ENCODE data around the gene FYN. TPM values are rescaled to one million over a fixed set of nuclear protein-coding genes. Genes with fewer than 3 reads are reported as not detected.

FYN gene
- total RNA-seq, 1 experiment from 2014 or later: 37.8 TPM

GRCh38 chr6:111885373-111886027, 12.2 kb upstream of the FYN start:
- no TSS peak for BruUV-seq (replicated peaks)
- Mint-ChIP-seq H3K9me3 (ENCODE audit: unreplicated experiment) (peaks cover 9% of the 10 kb centered on the region), H3K4me1 (ENCODE audit: insufficient read depth, unreplicated experiment) (peaks cover under 1% of the 10 kb centered on the region), H3K4me3 (ENCODE audit: unreplicated experiment) (no peak overlapping the region), H3K27ac (ENCODE audit: low read depth, unreplicated experiment) (no peak overlapping the region), H3K36me3 (ENCODE audit: insufficient read depth, unreplicated experiment) (no peaks in the 10 kb centered on the region), H3K27me3 (ENCODE audit: insufficient read depth, unreplicated experiment) (no peaks in the 10 kb centered on the region)
- POLR2A ChIA-PET: no interaction called here
- no peak for DNase-seq (ENCODE audit: unreplicated experiment)
- TF ChIP-seq, protein P1, sequence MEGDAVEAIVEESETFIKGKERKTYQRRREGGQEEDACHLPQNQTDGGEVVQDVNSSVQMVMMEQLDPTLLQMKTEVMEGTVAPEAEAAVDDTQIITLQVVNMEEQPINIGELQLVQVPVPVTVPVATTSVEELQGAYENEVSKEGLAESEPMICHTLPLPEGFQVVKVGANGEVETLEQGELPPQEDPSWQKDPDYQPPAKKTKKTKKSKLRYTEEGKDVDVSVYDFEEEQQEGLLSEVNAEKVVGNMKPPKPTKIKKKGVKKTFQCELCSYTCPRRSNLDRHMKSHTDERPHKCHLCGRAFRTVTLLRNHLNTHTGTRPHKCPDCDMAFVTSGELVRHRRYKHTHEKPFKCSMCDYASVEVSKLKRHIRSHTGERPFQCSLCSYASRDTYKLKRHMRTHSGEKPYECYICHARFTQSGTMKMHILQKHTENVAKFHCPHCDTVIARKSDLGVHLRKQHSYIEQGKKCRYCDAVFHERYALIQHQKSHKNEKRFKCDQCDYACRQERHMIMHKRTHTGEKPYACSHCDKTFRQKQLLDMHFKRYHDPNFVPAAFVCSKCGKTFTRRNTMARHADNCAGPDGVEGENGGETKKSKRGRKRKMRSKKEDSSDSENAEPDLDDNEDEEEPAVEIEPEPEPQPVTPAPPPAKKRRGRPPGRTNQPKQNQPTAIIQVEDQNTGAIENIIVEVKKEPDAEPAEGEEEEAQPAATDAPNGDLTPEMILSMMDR (IDR thresholded peaks at IDR 0.05; ENCODE audit: unreplicated experiment): no peak
- CTCF ChIA-PET: no interaction called here
- intact Hi-C loops (cut with micrococcal nuclease): no loop called here

DNA sequence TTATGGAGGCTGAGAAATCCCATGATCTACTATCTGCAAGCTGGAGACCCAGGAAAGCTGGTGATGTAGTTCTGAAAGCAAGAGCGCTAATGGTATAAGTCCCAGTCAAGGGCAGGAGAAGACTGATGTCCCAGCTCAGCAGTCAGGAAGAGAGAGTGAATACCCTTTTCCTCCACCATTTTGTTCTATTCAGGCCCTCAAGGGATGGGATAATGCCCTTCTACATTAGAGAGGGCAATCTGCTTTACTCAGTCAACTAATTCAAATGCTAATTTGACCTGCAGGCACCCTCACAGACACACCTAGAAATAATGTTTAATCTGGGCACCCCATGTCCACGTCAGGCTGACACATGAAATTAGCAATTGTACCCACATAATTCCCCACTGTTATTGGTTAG, 10.8 kb upstream of the FYN start:
- H3K4me1 Mint-ChIP-seq (ENCODE audit: insufficient read depth, unreplicated experiment): peaks cover 6% of the 10 kb centered on the region
- no peak overlapping the region for H3K4me3 Mint-ChIP-seq (ENCODE audit: unreplicated experiment)
- no peak for DNase-seq (ENCODE audit: unreplicated experiment)
- TF ChIP-seq, protein P1 (IDR thresholded peaks at IDR 0.05; ENCODE audit: unreplicated experiment): no peak
- H3K27ac Mint-ChIP-seq (ENCODE audit: low read depth, unreplicated experiment): no peak overlapping the region
- peaks cover 6% of the 10 kb centered on the region for H3K36me3 Mint-ChIP-seq (ENCODE audit: insufficient read depth, unreplicated experiment)
- POLR2A ChIA-PET: no interaction called here
- CTCF ChIA-PET: no interaction called here
- H3K27me3 Mint-ChIP-seq (ENCODE audit: insufficient read depth, unreplicated experiment): no peaks in the 10 kb centered on the region
- intact Hi-C loops (cut with micrococcal nuclease): no loop called here
- peaks cover 9% of the 10 kb centered on the region for H3K9me3 Mint-ChIP-seq (ENCODE audit: unreplicated experiment)
- BruUV-seq (replicated peaks): no TSS peak

DNA sequence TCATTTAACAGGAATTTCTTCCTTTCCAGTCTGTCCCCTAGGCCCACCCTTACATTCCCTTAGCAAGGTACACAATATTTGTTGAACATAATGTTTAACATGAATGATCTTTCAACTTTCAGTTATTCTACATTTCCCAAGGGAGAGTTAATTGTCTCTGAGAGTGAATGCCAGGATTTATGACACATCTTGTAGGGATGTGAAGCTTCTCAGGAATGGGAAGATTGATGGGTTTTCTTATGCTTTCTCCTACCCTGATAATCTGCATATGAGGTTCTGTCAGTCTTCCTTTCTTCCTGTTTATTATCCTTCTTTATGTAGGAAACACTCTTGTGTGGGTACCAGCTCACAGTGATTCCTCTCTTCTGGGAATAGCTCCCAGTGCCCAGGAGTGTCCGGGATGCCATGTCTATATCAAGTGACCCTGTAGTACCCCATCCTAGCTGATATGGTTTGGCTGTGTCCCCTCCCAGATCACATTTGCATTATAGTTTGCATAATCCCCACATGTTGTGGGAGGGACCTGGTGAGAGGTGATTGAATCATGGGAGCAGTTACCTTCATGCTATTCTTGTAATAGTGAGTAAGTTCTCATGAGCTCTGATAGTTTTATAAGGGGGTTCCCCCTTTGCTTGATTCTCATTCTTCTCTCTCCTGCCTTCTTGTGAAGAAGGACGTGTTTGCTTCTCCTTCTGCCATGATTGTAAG, 7.1 kb upstream of the FYN start:
- H3K36me3 Mint-ChIP-seq (ENCODE audit: insufficient read depth, unreplicated experiment): peaks cover 6% of the 10 kb centered on the region
- H3K4me1 Mint-ChIP-seq (ENCODE audit: insufficient read depth, unreplicated experiment): peaks cover 6% of the 10 kb centered on the region
- TF ChIP-seq, protein P1 (IDR thresholded peaks at IDR 0.05; ENCODE audit: unreplicated experiment): no peak
- no peak overlapping the region for H3K27ac Mint-ChIP-seq (ENCODE audit: low read depth, unreplicated experiment)
- ChIA-PET POLR2A (no interaction called here), CTCF (interaction anchor here (0.6 to 1.4 kb wide), 2 partner anchors 66 to 163 kb away, joined by 4 read pairs; no protein-coding TSS in a partner anchor)
- peaks cover 9% of the 10 kb centered on the region for H3K27me3 Mint-ChIP-seq (ENCODE audit: insufficient read depth, unreplicated experiment)
- DNase-seq (ENCODE audit: unreplicated experiment): peak; percentile 11
- peaks cover 2% of the 10 kb centered on the region for H3K9me3 Mint-ChIP-seq (ENCODE audit: unreplicated experiment)
- intact Hi-C loops (cut with micrococcal nuclease): no loop called here
- BruUV-seq (replicated peaks): no TSS peak
- no peak overlapping the region for H3K4me3 Mint-ChIP-seq (ENCODE audit: unreplicated experiment)

GRCh38 chr6:111875741-111876140, 2.5 kb upstream of the FYN start:
- peaks cover 19% of the 10 kb centered on the region for H3K4me1 Mint-ChIP-seq (ENCODE audit: insufficient read depth, unreplicated experiment)
- intact Hi-C loops (cut with micrococcal nuclease): no loop called here
- no peak overlapping the region for H3K27ac Mint-ChIP-seq (ENCODE audit: low read depth, unreplicated experiment)
- CTCF ChIA-PET: interaction anchor here (0.7 to 0.8 kb wide), 3 partner anchors 14 to 1433 kb away, joined by 3 read pairs; no protein-coding TSS in a partner anchor
- no TSS peak for BruUV-seq (replicated peaks)
- H3K36me3 Mint-ChIP-seq (ENCODE audit: insufficient read depth, unreplicated experiment): peaks cover 6% of the 10 kb centered on the region
- peaks cover 11% of the 10 kb centered on the region for H3K27me3 Mint-ChIP-seq (ENCODE audit: insufficient read depth, unreplicated experiment)
- H3K4me3 Mint-ChIP-seq (ENCODE audit: unreplicated experiment): no peak overlapping the region
- TF ChIP-seq, protein P1 (IDR thresholded peaks at IDR 0.05; ENCODE audit: unreplicated experiment): no peak
- no peak for DNase-seq (ENCODE audit: unreplicated experiment)
- H3K9me3 Mint-ChIP-seq (ENCODE audit: unreplicated experiment): no peaks in the 10 kb centered on the region
- POLR2A ChIA-PET: interaction anchor here (0.6 to 1.3 kb wide), 2 partner anchors 11 to 97 kb away, joined by 3 to 4 read pairs; no protein-coding TSS in a partner anchor
